ENCODE results near the gene PAQR5. TPM values are rescaled to one million over a fixed set of nuclear protein-coding genes. Genes with fewer than 3 reads are reported as not detected.

PAQR5 gene
- total and polyA plus RNA-seq, 10 donors: 0.03 to 0.58 (median 0.27) TPM; not detected in 5

- Histone ChIP-seq H3K4me1 (peaks cover 0 to 10% (median 8%) of the 10 kb centered on the region in 6 donors), H3K9me3 (no peaks in the 10 kb centered on the region), H3K27me3 (replicated peaks in 1 of 7) (peaks cover 0 to 15% (median 0%) of the 10 kb centered on the region in 7 donors), H3K27ac (no peak overlapping the region), H3K4me3 (no peak overlapping the region), H3K36me3 (no peaks in the 10 kb centered on the region)
- 15 to 30% (median 18%) methylated on average over 5 to 7 of the region's 7 CpGs for WGBS, 5 donors
- intact Hi-C loops (cut with DNase I; ENCODE audit: low total_unique reads): no loop called here
- TF ChIP-seq POLR2A (IDR thresholded peaks at IDR 0.05): no peak
- TF ChIP-seq POLR2AphosphoS5 (IDR thresholded peaks at IDR 0.05): no peak
- no peak for TF ChIP-seq CTCF (IDR thresholded peaks at IDR 0.05 in 8 of 11, conservative IDR thresholded peaks at IDR 0.05 in 3 of 11)
- no peak for DNase-seq
These were observed 99.8 kb downstream of the PAQR5 start for GRCh38 chr15:69398491-69398891.

GRCh38 chr15:69400850-69401249 is 102.1 kb downstream of the PAQR5 start:
- Histone ChIP-seq H3K4me3 (no peak overlapping the region), H3K9me3 (no peaks in the 10 kb centered on the region), H3K27ac (no peak overlapping the region), H3K27me3 (replicated peaks in 1 of 7) (peaks cover 0 to 2% (median 0%) of the 10 kb centered on the region in 7 donors), H3K4me1 (no peaks in the 10 kb centered on the region), H3K36me3 (no peaks in the 10 kb centered on the region)
- intact Hi-C loops (cut with DNase I; ENCODE audit: low total_unique reads): no loop called here
- WGBS, 5 donors: 78 to 89% (median 86%) methylated on average over 6 of the region's 6 CpGs
- no peak for DNase-seq
- TF ChIP-seq POLR2A (IDR thresholded peaks at IDR 0.05): no peak
- TF ChIP-seq CTCF (IDR thresholded peaks at IDR 0.05 in 8 of 11, conservative IDR thresholded peaks at IDR 0.05 in 3 of 11): no peak
- TF ChIP-seq POLR2AphosphoS5 (IDR thresholded peaks at IDR 0.05): no peak

GRCh38 chr15:69402816-69403215 is 104.1 kb downstream of the PAQR5 start:
- 88 to 91% (median 90%) methylated on average over 2 of the region's 2 CpGs for WGBS, 5 donors
- Histone ChIP-seq H3K27ac (no peak overlapping the region), H3K36me3 (no peaks in the 10 kb centered on the region), H3K4me3 (no peak overlapping the region), H3K4me1 (no peaks in the 10 kb centered on the region), H3K9me3 (no peaks in the 10 kb centered on the region), H3K27me3 (replicated peaks in 1 of 7) (no peaks in the 10 kb centered on the region)
- intact Hi-C loops (cut with DNase I; ENCODE audit: low total_unique reads): no loop called here
- peak; percentile 54 for DNase-seq
- no peak for TF ChIP-seq POLR2A (IDR thresholded peaks at IDR 0.05)
- no peak for TF ChIP-seq POLR2AphosphoS5 (IDR thresholded peaks at IDR 0.05)
- TF ChIP-seq CTCF (IDR thresholded peaks at IDR 0.05 in 8 of 11, conservative IDR thresholded peaks at IDR 0.05 in 3 of 11): no peak

GRCh38 chr15:69403594-69403993 is 104.9 kb downstream of the PAQR5 start:
- 72 to 90% (median 84%) methylated on average over 4 of the region's 4 CpGs for WGBS, 5 donors
- Histone ChIP-seq H3K36me3 (no peaks in the 10 kb centered on the region), H3K27me3 (replicated peaks in 1 of 7) (no peaks in the 10 kb centered on the region), H3K4me1 (no peaks in the 10 kb centered on the region), H3K9me3 (no peaks in the 10 kb centered on the region), H3K27ac (no peak overlapping the region), H3K4me3 (no peak overlapping the region)
- intact Hi-C loops (cut with DNase I; ENCODE audit: low total_unique reads): no loop called here
- no peak for TF ChIP-seq CTCF (IDR thresholded peaks at IDR 0.05 in 8 of 11, conservative IDR thresholded peaks at IDR 0.05 in 3 of 11)
- TF ChIP-seq POLR2AphosphoS5 (IDR thresholded peaks at IDR 0.05): no peak
- TF ChIP-seq POLR2A (IDR thresholded peaks at IDR 0.05): no peak
- DNase-seq: no peak
